Astrocyte (in vitro differentiated cells and primary cell): Measurements from ENCODE around the gene ELMOD3. TPM values are rescaled to one million over a fixed set of nuclear protein-coding genes. Genes with fewer than 3 reads are reported as not detected.
A peak's percentile ranks its signal among the peaks of the same experiment; 100 is the strongest.

Experiments
- DNase-seq: peaks from one replicate; pipeline ENCODE4 v3.0.0-alpha.2; 2010; ENCODE audit warnings: low read depth
- FAIRE-seq: peaks from 2 replicates; lab custom pipeline; 2011; peaks lifted over from hg19 to GRCh38; lab: Jason Lieb, UNC
- H2AFZ ChIP-seq: 2 replicates; pipeline ENCODE4 v1.6.0; 2012; ENCODE audit warnings: low read depth, low read length, inconsistent platforms
- H3K27ac ChIP-seq: 2 replicates; pipeline ENCODE4 v1.5.1; 2011; ENCODE audit warnings: low read depth, low read length, inconsistent platforms
- H3K27me3 ChIP-seq: 2 replicates; pipeline ENCODE4 v1.6.0; 2011; ENCODE audit warnings: low read length, inconsistent platforms; ENCODE audit not compliant: insufficient read depth
- H3K36me3 ChIP-seq: 2 replicates; pipeline ENCODE4 v1.5.1; 2011; ENCODE audit warnings: low read length, inconsistent platforms; ENCODE audit not compliant: insufficient read depth
- H3K4me1 ChIP-seq: 2 replicates; pipeline ENCODE4 v1.5.1; 2011; ENCODE audit warnings: low read length, inconsistent platforms; ENCODE audit not compliant: insufficient read depth
- H3K4me2 ChIP-seq: 2 replicates; pipeline ENCODE4 v1.6.0; 2012; ENCODE audit warnings: low read length, inconsistent platforms
- H3K4me3 ChIP-seq: 2 replicates; pipeline ENCODE4 v1.5.1; 2011; ENCODE audit warnings: low read depth, mild to moderate bottlenecking, low read length, inconsistent platforms; ENCODE audit not compliant: insufficient read depth
- H3K79me2 ChIP-seq: 2 replicates; pipeline ENCODE4 v1.6.0; 2012; ENCODE audit warnings: mild to moderate bottlenecking, low read length, inconsistent platforms; ENCODE audit not compliant: insufficient read depth
- H3K9ac ChIP-seq: 2 replicates; pipeline ENCODE4 v1.6.0; 2012; ENCODE audit warnings: mild to moderate bottlenecking, low read length, inconsistent platforms
- H3K9me3 ChIP-seq: 2 replicates; pipeline ENCODE4 v1.5.1; 2012; ENCODE audit warnings: low read depth, mild to moderate bottlenecking, low read length, inconsistent platforms; ENCODE audit not compliant: insufficient read depth
- H4K20me1 ChIP-seq: 2 replicates; pipeline ENCODE4 v1.6.0; 2012; ENCODE audit warnings: low read length, inconsistent platforms; ENCODE audit not compliant: insufficient read depth
- H3K27ac Mint-ChIP-seq: one replicate; pipeline ENCODE4 v1.8.0; 2021; ENCODE audit warnings: mild to moderate bottlenecking, mixed read lengths; ENCODE audit not compliant: unreplicated experiment
- H3K27me3 Mint-ChIP-seq: one replicate; pipeline ENCODE4 v1.8.0; 2021; ENCODE audit warnings: low read depth, mixed read lengths; ENCODE audit not compliant: unreplicated experiment
- H3K36me3 Mint-ChIP-seq: one replicate; pipeline ENCODE4 v1.8.0; 2021; ENCODE audit warnings: low read depth, mixed read lengths; ENCODE audit not compliant: unreplicated experiment
- H3K4me1 Mint-ChIP-seq: one replicate; pipeline ENCODE4 v1.8.0; 2021; ENCODE audit warnings: low read depth, mixed read lengths; ENCODE audit not compliant: unreplicated experiment
- H3K4me3 Mint-ChIP-seq: one replicate; pipeline ENCODE4 v1.8.0; 2021; ENCODE audit warnings: mild to moderate bottlenecking, moderate library complexity, mixed read lengths; ENCODE audit not compliant: unreplicated experiment
- H3K9me3 Mint-ChIP-seq: one replicate; pipeline ENCODE4 v1.8.0; 2021; ENCODE audit warnings: mild to moderate bottlenecking, mixed read lengths; ENCODE audit not compliant: unreplicated experiment
- CTCF ChIP-seq: IDR thresholded peaks from 2 replicates; pipeline ENCODE4 v1.5.1; 2011; ENCODE audit warnings: low read depth, mild to moderate bottlenecking, inconsistent platforms, low read length, moderate library complexity; ENCODE audit not compliant: insufficient read depth
- EZH2 ChIP-seq: IDR thresholded peaks from 2 replicates; pipeline ENCODE4 v1.6.1; 2012; ENCODE audit warnings: mild to moderate bottlenecking, low read length, inconsistent platforms; ENCODE audit not compliant: insufficient read depth
- total RNA-seq: library from RNA; stranded (reverse); gene quantifications from 2 replicates; pipeline ENCODE4 v1.2.1, GENCODE V29; 2021

Gene ELMOD3
- total RNA-seq, 1 donor from 2014 or later, result 11.7 TPM

- peaks cover 39% of the 10 kb centered on the region for H3K36me3 Mint-ChIP-seq
- H3K27ac Mint-ChIP-seq, result no peak overlapping the region
- no peaks in the 10 kb centered on the region for H3K9me3 ChIP-seq
- TF ChIP-seq EZH2 (no peak), CTCF (no peak)
- no peak overlapping the region for H3K4me3 Mint-ChIP-seq
- no peak overlapping the region for H3K4me2 ChIP-seq
- no peaks in the 10 kb centered on the region for H3K27me3 Mint-ChIP-seq
- H3K27ac ChIP-seq, result no peak overlapping the region
- no peaks in the 10 kb centered on the region for H3K27me3 ChIP-seq
- H3K79me2 ChIP-seq, result peaks cover 49% of the 10 kb centered on the region
- H3K36me3 ChIP-seq, result peaks cover 43% of the 10 kb centered on the region
- no peaks in the 10 kb centered on the region for H3K9me3 Mint-ChIP-seq
- H3K4me1 ChIP-seq, result peaks cover 4% of the 10 kb centered on the region
- no peak overlapping the region for H2AFZ ChIP-seq
- H3K4me3 ChIP-seq, result no peak overlapping the region
- H4K20me1 ChIP-seq, result peaks cover 65% of the 10 kb centered on the region
- no peak overlapping the region for H3K9ac ChIP-seq
- peaks cover 12% of the 10 kb centered on the region for H3K4me1 Mint-ChIP-seq
- FAIRE-seq (no peak), DNase-seq (peak; percentile 46)
Measured at GRCh38 chr2:85318222-85319074, 36.1 kb upstream of the ELMOD3 start.

- Histone ChIP-seq H3K4me2 (no peak overlapping the region), H3K27ac (no peak overlapping the region), H3K36me3 (peaks cover 53% of the 10 kb centered on the region), H3K9me3 (no peaks in the 10 kb centered on the region), H3K4me3 (no peak overlapping the region), H2AFZ (no peak overlapping the region), H3K79me2 (peaks cover 61% of the 10 kb centered on the region), H3K9ac (no peak overlapping the region), H4K20me1 (peaks cover 72% of the 10 kb centered on the region), H3K27me3 (no peaks in the 10 kb centered on the region), H3K4me1 (no peaks in the 10 kb centered on the region)
- no peak for TF ChIP-seq EZH2
- no peak for TF ChIP-seq CTCF
- DNase-seq (no peak), FAIRE-seq (no peak)
- H3K27ac Mint-ChIP-seq, result no peak overlapping the region
- peaks cover 11% of the 10 kb centered on the region for H3K4me1 Mint-ChIP-seq
- no peaks in the 10 kb centered on the region for H3K9me3 Mint-ChIP-seq
- H3K27me3 Mint-ChIP-seq, result no peaks in the 10 kb centered on the region
- no peak overlapping the region for H3K4me3 Mint-ChIP-seq
- peaks cover 47% of the 10 kb centered on the region for H3K36me3 Mint-ChIP-seq
Measured at GRCh38 chr2:85319796-85320195, 34.8 kb upstream of the ELMOD3 start.
